GM04503 (cell line): ENCODE data around the gene PHIP.

ENCODE experiments used
- DNase-seq: peaks from one replicate; pipeline ENCODE4 v3.0.0-alpha.2; 2012; ENCODE audit warnings: low read depth

PHIP gene

GRCh38 chr6:79070206-79070825 is 7.7 kb downstream of the PHIP start:
- no peak for DNase-seq

- DNase-seq: no peak
These were observed 11.2 kb downstream of the PHIP start for GRCh38 chr6:79066828-79067227.

- no peak for DNase-seq
These were observed 11.7 kb downstream of the PHIP start for GRCh38 chr6:79066330-79066729.

GRCh38 chr6:79065232-79065631 is 12.8 kb downstream of the PHIP start:
- no peak for DNase-seq

- DNase-seq: no peak
These were observed 13.4 kb downstream of the PHIP start for GRCh38 chr6:79064635-79065034.

GRCh38 chr6:79062708-79063107 is 15.3 kb downstream of the PHIP start:
- DNase-seq: no peak

- DNase-seq: no peak
These were observed 20.3 kb downstream of the PHIP start for GRCh38 chr6:79057746-79058145.

- no peak for DNase-seq
These were observed 21.8 kb downstream of the PHIP start for GRCh38 chr6:79056226-79056625.

- DNase-seq: no peak
These were observed 29.4 kb downstream of the PHIP start for GRCh38 chr6:79048611-79049010.

- no peak for DNase-seq
These were observed 31.0 kb downstream of the PHIP start for GRCh38 chr6:79047072-79047471.

- no peak for DNase-seq
These were observed 32.1 kb downstream of the PHIP start for GRCh38 chr6:79045966-79046365.

- DNase-seq: no peak
These were observed 35.3 kb downstream of the PHIP start for GRCh38 chr6:79042799-79043126.

- DNase-seq: no peak
These were observed 35.8 kb downstream of the PHIP start for GRCh38 chr6:79042088-79042798.

GRCh38 chr6:79040083-79040482 is 38.0 kb downstream of the PHIP start:
- no peak for DNase-seq

GRCh38 chr6:79038061-79038460 is 40.0 kb downstream of the PHIP start:
- DNase-seq: no peak

- no peak for DNase-seq
These were observed 43.2 kb downstream of the PHIP start for GRCh38 chr6:79034865-79035264.

GRCh38 chr6:79033279-79033678 is 44.8 kb downstream of the PHIP start:
- DNase-seq: no peak

GRCh38 chr6:79031821-79032590 is 46.0 kb downstream of the PHIP start:
- peak; percentile 62 for DNase-seq

GRCh38 chr6:79030511-79030910 is 47.5 kb downstream of the PHIP start:
- no peak for DNase-seq

GRCh38 chr6:79030023-79030422 is 48.0 kb downstream of the PHIP start:
- DNase-seq: no peak

- DNase-seq: peak; percentile 27
These were observed 49.3 kb downstream of the PHIP start for GRCh38 chr6:79028641-79029314.

GRCh38 chr6:79011940-79012339 is 66.1 kb downstream of the PHIP start:
- no peak for DNase-seq

- DNase-seq: no peak
These were observed 67.6 kb downstream of the PHIP start for GRCh38 chr6:79010422-79010821.
